Measurements from ENCODE around the gene DELE1. TPM values are rescaled to one million over a fixed set of nuclear protein-coding genes. Genes with fewer than 3 reads are reported as not detected.

Gene DELE1
- total RNA-seq, 8 experiments from 2014 or later: 26.9 to 78.7 (median 39.9) TPM

GRCh38 chr5:141898448-141899049 is 25.1 kb upstream of the DELE1 start:
- Histone ChIP-seq H3K4me1 (replicated peaks in 1 of 2) (peaks cover 4 to 7% of the 10 kb centered on the region in 2 donors), H3K27ac (no peak overlapping the region), H3K4me3 (no peak overlapping the region)
- 8 to 100% (median 86%) methylated on average over 1 to 2 of the region's 2 CpGs; no CpG with 5 or more reads in 1 of the 10 experiments for WGBS, 10 experiments
- no peak for ATAC-seq (replicated peaks in 6 of 8)
- in situ Hi-C loops (cut with MboI; ENCODE audit: low pct_unique_long_range_greater_than_20kb in 2 of 9, low sequenced_read_pairs in 9 of 9, unreplicated experiment in 9 of 9): loop anchor here in 1 of 9 experiments (25.0 kb wide), 1 partner anchor 211 kb away; the partner anchor contains the start of gene ARAP3

GRCh38 chr5:141902015-141902814 is 21.5 kb upstream of the DELE1 start:
- in situ Hi-C loops (cut with MboI; ENCODE audit: low pct_unique_long_range_greater_than_20kb in 2 of 9, low sequenced_read_pairs in 9 of 9, unreplicated experiment in 9 of 9): loop anchor here in 1 of 9 experiments (25.0 kb wide), 1 partner anchor 215 kb away; the partner anchor contains the start of gene ARAP3

GRCh38 chr5:141903261-141903660 is 20.4 kb upstream of the DELE1 start:
- H3K4me3 ChIP-seq: no peak overlapping the region
- no peak overlapping the region for H3K27ac ChIP-seq
- in situ Hi-C loops (cut with MboI; ENCODE audit: low pct_unique_long_range_greater_than_20kb in 2 of 9, low sequenced_read_pairs in 9 of 9, unreplicated experiment in 9 of 9): loop anchor here in 1 of 9 experiments (25.0 kb wide), 1 partner anchor 216 kb away; the partner anchor contains the start of gene ARAP3
- peaks cover 4 to 7% of the 10 kb centered on the region in 2 donors for H3K4me1 ChIP-seq (replicated peaks in 1 of 2)
- no peak for ATAC-seq (replicated peaks in 6 of 8)
- WGBS, 10 experiments: 50 to 92% (median 83%) methylated on average over 1 to 4 of the region's 4 CpGs; no CpG with 5 or more reads in 1 of the 10 experiments

More at GRCh38 chr5:141902015-141902814, 21.5 kb upstream of the DELE1 start:
- no peak overlapping the region for H3K4me3 ChIP-seq
- peaks cover 4 to 7% of the 10 kb centered on the region in 2 donors for H3K4me1 ChIP-seq (replicated peaks in 1 of 2)
- no peak overlapping the region for H3K27ac ChIP-seq
- ATAC-seq (replicated peaks in 6 of 8): peak in 7 of 8 experiments; percentile 36 to 97 (median 64)
- WGBS, 10 experiments: 13 to 100% (median 67%) methylated on average over 1 to 4 of the region's 5 CpGs; no CpG with 5 or more reads in 1 of the 10 experiments

GRCh38 chr5:141904551-141904950 is 19.1 kb upstream of the DELE1 start:
- 17 to 95% (median 79%) methylated on average over 1 to 5 of the region's 5 CpGs; no CpG with 5 or more reads in 6 of the 10 experiments for WGBS, 10 experiments
- Histone ChIP-seq H3K4me1 (replicated peaks in 1 of 2) (peaks cover 4 to 7% of the 10 kb centered on the region in 2 donors), H3K4me3 (no peak overlapping the region), H3K27ac (no peak overlapping the region)
- in situ Hi-C loops (cut with MboI; ENCODE audit: low pct_unique_long_range_greater_than_20kb in 2 of 9, low sequenced_read_pairs in 9 of 9, unreplicated experiment in 9 of 9): loop anchor here in 1 of 9 experiments (25.0 kb wide), 1 partner anchor 217 kb away; the partner anchor contains the start of gene ARAP3
- ATAC-seq (replicated peaks in 6 of 8): no peak

GRCh38 chr5:141906517-141906916 is 17.2 kb upstream of the DELE1 start:
- no peak for ATAC-seq (replicated peaks in 6 of 8)
- Histone ChIP-seq H3K27ac (no peak overlapping the region), H3K4me3 (no peak overlapping the region), H3K4me1 (replicated peaks in 1 of 2) (peaks cover 4 to 7% of the 10 kb centered on the region in 2 donors)
- in situ Hi-C loops (cut with MboI; ENCODE audit: low pct_unique_long_range_greater_than_20kb in 2 of 9, low sequenced_read_pairs in 9 of 9, unreplicated experiment in 9 of 9): loop anchor here in 1 of 9 experiments (25.0 kb wide), 1 partner anchor 219 kb away; the partner anchor contains the start of gene ARAP3
- 0 to 100% (median 12%) methylated on average over 1 of the region's 1 CpG for WGBS, 10 experiments

GRCh38 chr5:141906972-141907371 is 16.7 kb upstream of the DELE1 start:
- Histone ChIP-seq H3K4me3 (no peak overlapping the region), H3K27ac (no peak overlapping the region), H3K4me1 (replicated peaks in 1 of 2) (peaks cover 4 to 7% of the 10 kb centered on the region in 2 donors)
- in situ Hi-C loops (cut with MboI; ENCODE audit: low pct_unique_long_range_greater_than_20kb in 2 of 9, low sequenced_read_pairs in 9 of 9, unreplicated experiment in 9 of 9): loop anchor here in 1 of 9 experiments (25.0 kb wide), 1 partner anchor 220 kb away; the partner anchor contains the start of gene ARAP3
- ATAC-seq (replicated peaks in 6 of 8): no peak
- WGBS, 10 experiments: 0% methylated on average over 1 of the region's 1 CpG; no CpG with 5 or more reads in 4 of the 10 experiments

- ATAC-seq (replicated peaks in 6 of 8): no peak
- Histone ChIP-seq H3K4me1 (replicated peaks in 1 of 2) (peaks cover 6 to 9% of the 10 kb centered on the region in 2 donors), H3K27ac (no peak overlapping the region), H3K4me3 (no peak overlapping the region)
- in situ Hi-C loops (cut with MboI; ENCODE audit: low pct_unique_long_range_greater_than_20kb in 2 of 9, low sequenced_read_pairs in 9 of 9, unreplicated experiment in 9 of 9): loop anchor here in 1 of 9 experiments (25.0 kb wide), 1 partner anchor 221 kb away; the partner anchor contains the start of gene ARAP3
- WGBS, 10 experiments: 57 to 100% (median 92%) methylated on average over 1 to 2 of the region's 2 CpGs
These were observed 14.9 kb upstream of the DELE1 start for GRCh38 chr5:141908796-141909195.

- ATAC-seq (replicated peaks in 6 of 8): no peak
- no peak overlapping the region for H3K4me3 ChIP-seq
- in situ Hi-C loops (cut with MboI; ENCODE audit: low pct_unique_long_range_greater_than_20kb in 2 of 9, low sequenced_read_pairs in 9 of 9, unreplicated experiment in 9 of 9): loop anchor here in 1 of 9 experiments (25.0 kb wide), 1 partner anchor 222 kb away; the partner anchor contains the start of gene ARAP3
- no peak overlapping the region for H3K27ac ChIP-seq
- WGBS, 10 experiments: 50 to 100% (median 86%) methylated on average over 1 to 4 of the region's 4 CpGs; no CpG with 5 or more reads in 2 of the 10 experiments
- H3K4me1 ChIP-seq (replicated peaks in 1 of 2): peaks cover 9 to 11% of the 10 kb centered on the region in 2 donors
These were observed 14.5 kb upstream of the DELE1 start for GRCh38 chr5:141909212-141909611.

GRCh38 chr5:141910271-141910673 is 13.4 kb upstream of the DELE1 start:
- Histone ChIP-seq H3K4me1 (replicated peaks in 1 of 2) (peaks cover 11 to 14% of the 10 kb centered on the region in 2 donors), H3K4me3 (no peak overlapping the region), H3K27ac (no peak overlapping the region)
- 33 to 100% (median 51%) methylated on average over 1 to 2 of the region's 2 CpGs; no CpG with 5 or more reads in 6 of the 10 experiments for WGBS, 10 experiments
- peak in 3 of 8 experiments; percentile 38 to 45 (median 39) for ATAC-seq (replicated peaks in 6 of 8)
- in situ Hi-C loops (cut with MboI; ENCODE audit: low pct_unique_long_range_greater_than_20kb in 2 of 9, low sequenced_read_pairs in 9 of 9, unreplicated experiment in 9 of 9): loop anchor here in 1 of 9 experiments (25.0 kb wide), 1 partner anchor 223 kb away; the partner anchor contains the start of gene ARAP3

- 0 to 43% (median 36%) methylated on average over 1 to 14 of the region's 16 CpGs; no CpG with 5 or more reads in 2 of the 10 experiments for WGBS, 10 experiments
- peaks cover 11 to 14% of the 10 kb centered on the region in 2 donors for H3K4me1 ChIP-seq (replicated peaks in 1 of 2)
- in situ Hi-C loops (cut with MboI; ENCODE audit: low pct_unique_long_range_greater_than_20kb in 2 of 9, low sequenced_read_pairs in 9 of 9, unreplicated experiment in 9 of 9): loop anchor here in 1 of 9 experiments (25.0 kb wide), 1 partner anchor 226 kb away; the partner anchor contains the start of gene ARAP3
- H3K27ac ChIP-seq: peak overlapping the region; percentile 19 to 37
- peak overlapping the region in 3 of 5 donors; percentile 1 to 11 (median 8) for H3K4me3 ChIP-seq
- peak in 3 of 8 experiments; percentile 1 to 31 (median 8) for ATAC-seq (replicated peaks in 6 of 8)
These were observed 10.0 kb upstream of the DELE1 start for GRCh38 chr5:141913560-141914198.

- 0 to 81% (median 16%) methylated on average over 4 to 22 of the region's 40 CpGs; no CpG with 5 or more reads in 4 of the 10 experiments for WGBS, 10 experiments
- ATAC-seq (replicated peaks in 6 of 8): peak; percentile 52 to 99 (median 97)
- peak overlapping the region; percentile 19 to 37 for H3K27ac ChIP-seq
- in situ Hi-C loops (cut with MboI; ENCODE audit: low pct_unique_long_range_greater_than_20kb in 2 of 9, low sequenced_read_pairs in 9 of 9, unreplicated experiment in 9 of 9): loop anchor here in 1 of 9 experiments (25.0 kb wide), 1 partner anchor 227 kb away; the partner anchor contains the start of gene ARAP3
- peak overlapping the region in 3 of 5 donors; percentile 1 to 11 (median 8) for H3K4me3 ChIP-seq
- peaks cover 11 to 14% of the 10 kb centered on the region in 2 donors for H3K4me1 ChIP-seq (replicated peaks in 1 of 2)
These were observed 9.4 kb upstream of the DELE1 start for GRCh38 chr5:141914199-141914743.

Measured in motor neuron (in vitro differentiated cells).